Stimulated activated naive CD8-positive, alpha-beta T cell treated with anti-CD3 and anti-CD28 coated beads, Interleukin-15, amount 100 ng/mL, for 72 hours (primary cell): ENCODE data around the gene TOR4A.
A peak's percentile ranks its signal among the peaks of the same experiment; 100 is the strongest.
"Not testable (repeated sequence)": the region's sequence is repeated elsewhere in the genome, so short reads cannot be mapped to it uniquely, and the experiment has no call there.

Experiments
- ATAC-seq: fragments of 150-1000 bp; cut with Tn5 transposase; 2 replicates; pipeline ENCODE4 v1.10.0; 2021; ENCODE audit warnings: mild to moderate bottlenecking, moderate library complexity
- DNase-seq, 2 donors: peaks; one replicate each; pipeline ENCODE4 v3.0.0; 2021 to 2022
- H3K27ac Mint-ChIP-seq, 2 donors: one replicate each; pipeline ENCODE4 v1.8.0; 2022; ENCODE audit warnings: mild to moderate bottlenecking in 2 of 2, mixed read lengths in 2 of 2, moderate library complexity in 2 of 2
- H3K27me3 Mint-ChIP-seq: one replicate; pipeline ENCODE4 v1.8.0; 2022; ENCODE audit warnings: mixed read lengths
- H3K4me1 Mint-ChIP-seq: one replicate; pipeline ENCODE4 v1.8.0; 2022; ENCODE audit warnings: mild to moderate bottlenecking, mixed read lengths
- H3K4me3 Mint-ChIP-seq, 2 donors: one replicate each; pipeline ENCODE4 v1.8.0; 2022; ENCODE audit warnings: mild to moderate bottlenecking in 2 of 2, mixed read lengths in 2 of 2, moderate library complexity in 1 of 2
- H3K9me3 Mint-ChIP-seq, 2 donors: one replicate each; pipeline ENCODE4 v1.8.0; 2022; ENCODE audit warnings: mixed read lengths in 2 of 2

The TOR4A gene

GRCh38 chr9:137235424-137236237, 41.9 kb upstream of the TOR4A start:
- Mint-ChIP-seq H3K27me3 (peaks cover 34% of the 10 kb centered on the region), H3K4me3 (no peak overlapping the region)

GRCh38 chr9:137236238-137236935, 41.1 kb upstream of the TOR4A start:
- peak; percentile 43 for ATAC-seq
- Mint-ChIP-seq H3K4me1 (peaks cover 52% of the 10 kb centered on the region), H3K9me3 (no peaks in the 10 kb centered on the region), H3K27me3 (peaks cover 28% of the 10 kb centered on the region), H3K27ac (no peak overlapping the region), H3K4me3 (peak overlapping the region; percentile 46 to 59)
- peak; percentile 90 to 91 for DNase-seq

More at GRCh38 chr9:137235424-137236237, 41.9 kb upstream of the TOR4A start:
- Mint-ChIP-seq H3K4me1 (peaks cover 46% of the 10 kb centered on the region), H3K9me3 (no peaks in the 10 kb centered on the region), H3K27ac (no peak overlapping the region)
- ATAC-seq = no peak
- DNase-seq = no peak

- ATAC-seq (no peak), DNase-seq (no peak)
- H3K27ac Mint-ChIP-seq = no peak overlapping the region
- H3K27me3 Mint-ChIP-seq = peaks cover 22% of the 10 kb centered on the region
- no peaks in the 10 kb centered on the region for H3K9me3 Mint-ChIP-seq
- peaks cover 53% of the 10 kb centered on the region for H3K4me1 Mint-ChIP-seq
- H3K4me3 Mint-ChIP-seq = peak overlapping the region; percentile 46 to 59
These were observed 40.5 kb upstream of the TOR4A start for GRCh38 chr9:137236936-137237421.

DNA sequence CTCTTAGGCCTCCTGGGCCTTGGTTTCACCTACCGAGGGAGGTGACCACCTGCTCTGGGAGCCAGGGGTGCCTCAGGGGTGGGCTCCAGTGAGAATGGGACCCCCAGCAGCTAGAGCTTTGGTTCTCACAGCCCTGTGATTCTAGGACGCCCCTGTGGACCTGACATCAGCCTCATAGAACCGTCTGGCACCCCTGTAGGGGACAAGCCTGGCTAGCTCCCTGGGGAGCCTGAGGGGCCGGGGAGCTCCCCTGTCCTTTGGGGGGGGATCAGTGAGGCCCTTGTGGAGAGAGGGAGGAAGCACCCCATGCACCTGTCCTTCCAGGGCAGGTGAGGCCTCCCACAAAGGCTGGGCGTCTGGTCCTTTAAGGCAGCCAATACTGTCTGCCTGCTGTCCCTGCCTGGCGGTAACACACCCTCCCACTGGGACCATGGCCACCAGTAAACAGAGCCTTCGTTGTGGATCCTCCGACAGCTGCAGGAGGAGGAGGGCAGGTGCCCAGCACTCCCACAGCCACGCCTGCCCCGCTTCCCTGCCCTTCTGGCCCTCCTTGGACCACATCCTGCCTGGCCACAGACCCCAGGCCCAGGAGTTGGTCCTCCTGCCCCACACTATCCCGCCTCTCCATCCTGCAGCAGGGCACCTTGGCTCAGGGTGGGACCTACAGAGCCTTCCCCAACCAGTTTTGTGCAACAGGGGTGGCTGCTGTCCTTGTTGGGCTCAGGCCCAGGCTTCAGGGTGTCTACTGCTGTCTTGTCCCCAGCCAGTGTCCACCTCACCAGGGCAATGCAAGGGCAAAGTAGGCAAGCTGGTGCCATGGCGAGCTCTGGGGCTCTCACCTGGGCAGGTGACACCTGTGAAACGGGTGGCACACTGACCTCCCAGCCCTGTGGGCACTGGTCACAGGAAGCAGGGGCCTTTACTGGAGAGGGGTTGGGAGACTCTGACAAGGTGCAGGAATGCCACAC, 39.5 kb upstream of the TOR4A start:
- no peak overlapping the region for H3K27ac Mint-ChIP-seq
- H3K27me3 Mint-ChIP-seq = peaks cover 16% of the 10 kb centered on the region
- H3K4me3 Mint-ChIP-seq = peak overlapping the region; percentile 15 to 18
- no peaks in the 10 kb centered on the region for H3K9me3 Mint-ChIP-seq
- no peak for ATAC-seq
- peaks cover 64% of the 10 kb centered on the region for H3K4me1 Mint-ChIP-seq
- no peak for DNase-seq

DNA sequence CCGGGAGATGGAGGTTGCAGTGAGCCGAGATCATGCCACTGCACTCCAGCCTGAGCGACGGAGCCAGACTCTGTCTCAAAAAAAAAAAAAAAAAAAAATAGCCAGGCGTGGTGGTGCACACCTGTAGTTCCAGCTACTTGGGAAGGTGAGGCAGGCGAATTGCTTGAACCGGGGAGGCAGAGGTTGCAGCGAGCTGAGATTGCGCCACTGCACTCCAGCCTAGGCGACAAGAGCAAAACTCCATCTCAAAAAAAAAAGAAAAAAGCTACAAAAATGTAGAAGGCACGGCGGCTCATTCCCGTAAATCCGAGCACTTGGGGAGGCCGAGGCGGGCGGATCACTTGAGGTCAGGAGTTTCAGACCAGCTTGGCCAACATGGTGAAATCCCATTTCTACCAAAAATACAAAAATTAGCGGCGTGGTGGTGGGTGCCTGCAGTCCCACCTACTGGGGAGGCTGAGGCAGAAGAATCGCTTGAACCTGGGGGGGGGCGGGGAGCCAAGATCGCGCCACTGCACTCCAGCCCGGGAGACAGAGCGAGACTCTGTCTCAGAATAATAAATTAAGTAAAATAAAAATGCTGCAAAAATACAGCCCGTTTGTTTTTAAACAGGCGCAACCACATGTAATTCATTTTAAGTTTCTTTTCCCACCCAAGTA, 37.9 kb upstream of the TOR4A start:
- H3K4me1 Mint-ChIP-seq = peaks cover 78% of the 10 kb centered on the region
- not testable (repeated sequence) for DNase-seq, ATAC-seq, H3K9me3 Mint-ChIP-seq, H3K27me3 Mint-ChIP-seq
- peak overlapping the region; percentile 34 to 69 for H3K27ac Mint-ChIP-seq
- H3K4me3 Mint-ChIP-seq = peak overlapping the region; percentile 77 to 83

DNA sequence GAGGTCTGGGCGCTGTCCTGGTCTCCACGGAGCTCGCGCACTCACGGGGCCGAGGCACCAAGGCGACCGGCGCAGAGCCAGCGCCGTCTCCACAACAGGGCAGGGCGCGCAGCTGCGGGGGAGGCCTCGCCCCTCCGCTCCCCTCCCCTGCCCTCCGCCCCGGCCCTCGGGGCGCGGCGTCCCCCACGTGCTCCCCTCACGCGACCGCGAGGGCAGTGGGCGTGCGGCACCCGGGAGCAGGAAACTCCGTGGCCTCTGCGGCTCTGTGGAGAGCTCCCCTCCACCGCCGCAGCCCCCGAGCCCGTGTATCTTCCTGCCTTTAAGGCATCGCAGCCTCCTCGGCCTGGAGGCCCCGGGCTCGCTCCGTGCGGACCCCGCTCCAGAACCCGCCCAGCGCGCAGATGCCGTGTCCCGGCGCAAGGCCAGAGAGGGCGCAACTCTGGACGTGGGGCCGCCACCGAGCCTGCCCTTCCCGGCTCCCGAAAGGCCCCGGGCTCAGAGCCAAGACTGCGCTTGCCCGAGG, 37.1 kb upstream of the TOR4A start:
- Mint-ChIP-seq H3K27ac (no peak overlapping the region), H3K9me3 (no peaks in the 10 kb centered on the region), H3K4me1 (peaks cover 71% of the 10 kb centered on the region), H3K27me3 (peaks cover 3% of the 10 kb centered on the region), H3K4me3 (peak overlapping the region; percentile 83 to 96)
- ATAC-seq (peak; percentile 42), DNase-seq (peak in 1 of 2 donors; percentile 80)

- peak within 1 kb of the TSS; percentile 91 to 96 for H3K4me3 Mint-ChIP-seq
- ATAC-seq = peak; percentile 81
- peak; percentile 98 to 99 for DNase-seq
These were observed 36.6 kb upstream of the TOR4A start, which contains the start of gene TUBB4B for GRCh38 chr9:137240841-137241489. Gene TUBB4B, plus strand, starts transcription at chr9:137241287. Its CDS starts 74 bp downstream, at chr9:137241361.

GRCh38 chr9:137241490-137242268, 35.8 kb upstream of the TOR4A start:
- peak overlapping the region in 1 of 2 donors; percentile 94 for H3K27ac Mint-ChIP-seq
- no peaks in the 10 kb centered on the region for H3K9me3 Mint-ChIP-seq
- H3K4me1 Mint-ChIP-seq = peaks cover 63% of the 10 kb centered on the region
- ATAC-seq (peak; percentile 30), DNase-seq (peak; percentile 60 to 66)
- H3K4me3 Mint-ChIP-seq = peak overlapping the region; percentile 91 to 96
- H3K27me3 Mint-ChIP-seq = no peaks in the 10 kb centered on the region

More at GRCh38 chr9:137240841-137241489, 36.6 kb upstream of the TOR4A start, which contains the start of gene TUBB4B:
- Mint-ChIP-seq H3K9me3 (no peaks in the 10 kb centered on the region), H3K27ac (peak within 1 kb of the TSS; percentile 97 to 100), H3K4me1 (peaks cover 69% of the 10 kb centered on the region), H3K27me3 (no peaks in the 10 kb centered on the region)

DNA sequence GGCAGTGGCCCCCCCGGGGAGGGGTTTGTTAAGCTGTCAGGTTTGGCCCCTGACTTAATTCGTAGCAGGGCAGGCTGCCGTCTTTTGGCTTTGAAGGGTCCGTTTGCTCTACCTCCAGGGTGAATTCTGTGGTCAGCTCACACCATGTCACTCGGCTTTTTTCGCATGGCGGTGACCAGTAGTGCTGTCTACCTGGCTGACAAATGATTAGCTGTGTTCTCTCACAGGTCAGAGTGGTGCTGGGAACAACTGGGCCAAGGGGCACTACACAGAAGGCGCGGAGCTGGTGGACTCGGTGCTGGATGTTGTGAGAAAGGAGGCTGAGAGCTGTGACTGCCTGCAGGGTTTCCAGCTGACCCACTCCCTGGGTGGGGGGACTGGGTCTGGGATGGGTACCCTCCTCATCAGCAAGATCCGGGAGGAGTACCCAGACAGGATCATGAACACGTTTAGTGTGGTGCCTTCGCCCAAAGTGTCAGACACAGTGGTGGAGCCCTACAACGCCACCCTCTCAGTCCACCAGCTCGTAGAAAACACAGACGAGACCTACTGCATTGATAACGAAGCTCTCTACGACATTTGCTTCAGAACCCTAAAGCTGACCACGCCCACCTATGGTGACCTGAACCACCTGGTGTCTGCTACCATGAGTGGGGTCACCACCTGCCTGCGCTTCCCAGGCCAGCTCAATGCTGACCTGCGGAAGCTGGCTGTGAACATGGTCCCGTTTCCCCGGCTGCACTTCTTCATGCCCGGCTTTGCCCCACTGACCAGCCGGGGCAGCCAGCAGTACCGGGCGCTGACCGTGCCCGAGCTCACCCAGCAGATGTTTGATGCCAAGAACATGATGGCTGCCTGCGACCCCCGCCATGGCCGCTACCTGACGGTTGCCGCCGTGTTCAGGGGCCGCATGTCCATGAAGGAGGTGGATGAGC, 35.0 kb upstream of the TOR4A start:
- H3K4me1 Mint-ChIP-seq = peaks cover 54% of the 10 kb centered on the region
- H3K4me3 Mint-ChIP-seq = peak overlapping the region; percentile 81 to 82
- ATAC-seq = no peak
- H3K27ac Mint-ChIP-seq = peak overlapping the region; percentile 78 to 94
- no peak for DNase-seq
- H3K27me3 Mint-ChIP-seq = no peaks in the 10 kb centered on the region
- no peaks in the 10 kb centered on the region for H3K9me3 Mint-ChIP-seq

DNA sequence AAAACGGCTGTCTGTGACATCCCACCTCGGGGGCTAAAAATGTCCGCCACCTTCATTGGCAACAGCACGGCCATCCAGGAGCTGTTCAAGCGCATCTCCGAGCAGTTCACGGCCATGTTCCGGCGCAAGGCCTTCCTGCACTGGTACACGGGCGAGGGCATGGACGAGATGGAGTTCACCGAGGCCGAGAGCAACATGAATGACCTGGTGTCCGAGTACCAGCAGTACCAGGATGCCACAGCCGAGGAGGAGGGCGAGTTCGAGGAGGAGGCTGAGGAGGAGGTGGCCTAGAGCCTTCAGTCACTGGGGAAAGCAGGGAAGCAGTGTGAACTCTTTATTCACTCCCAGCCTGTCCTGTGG, 34.3 kb upstream of the TOR4A start:
- H3K27ac Mint-ChIP-seq = peak overlapping the region in 1 of 2 donors; percentile 94
- H3K4me1 Mint-ChIP-seq = peaks cover 47% of the 10 kb centered on the region
- H3K27me3 Mint-ChIP-seq, ATAC-seq, H3K9me3 Mint-ChIP-seq, DNase-seq: not testable (repeated sequence)
- peak overlapping the region in 1 of 2 donors; percentile 81 for H3K4me3 Mint-ChIP-seq

- H3K4me1 Mint-ChIP-seq = peaks cover 41% of the 10 kb centered on the region
- H3K27me3 Mint-ChIP-seq = no peaks in the 10 kb centered on the region
- peak overlapping the region in 1 of 2 donors; percentile 39 for H3K4me3 Mint-ChIP-seq
- DNase-seq = no peak
- ATAC-seq = no peak
- no peaks in the 10 kb centered on the region for H3K9me3 Mint-ChIP-seq
- H3K27ac Mint-ChIP-seq = peak overlapping the region; percentile 19 to 94
These were observed 33.7 kb upstream of the TOR4A start for GRCh38 chr9:137243626-137244485.
